Measurements from ENCODE around the gene TRAFD1.
A peak's percentile ranks its signal among the peaks of the same experiment; 100 is the strongest.

Gene TRAFD1

DNA sequence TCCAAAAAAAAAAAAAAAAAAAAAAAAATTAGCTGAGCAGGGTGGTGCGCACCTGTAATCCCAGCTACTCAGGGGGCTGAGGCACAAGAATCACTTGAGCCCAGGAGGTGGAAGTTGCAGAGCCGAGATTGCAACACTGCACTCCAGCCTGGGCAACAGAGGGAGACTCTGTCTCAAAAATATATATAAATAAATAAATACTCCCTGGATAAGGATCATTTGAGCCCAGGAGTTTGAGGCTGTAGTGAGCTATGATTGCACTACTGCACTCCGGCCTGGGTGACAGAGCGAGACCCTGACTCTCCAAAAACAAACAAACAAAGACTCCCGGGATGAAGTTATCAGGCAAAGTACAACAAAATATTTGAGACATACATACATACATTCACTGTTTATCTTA lies 13.4 kb upstream of the TRAFD1 start:
- no peak overlapping the region; the same call in 1 of the 2 replicates for H3K27ac ChIP-seq
- TF ChIP-seq, protein P1, sequence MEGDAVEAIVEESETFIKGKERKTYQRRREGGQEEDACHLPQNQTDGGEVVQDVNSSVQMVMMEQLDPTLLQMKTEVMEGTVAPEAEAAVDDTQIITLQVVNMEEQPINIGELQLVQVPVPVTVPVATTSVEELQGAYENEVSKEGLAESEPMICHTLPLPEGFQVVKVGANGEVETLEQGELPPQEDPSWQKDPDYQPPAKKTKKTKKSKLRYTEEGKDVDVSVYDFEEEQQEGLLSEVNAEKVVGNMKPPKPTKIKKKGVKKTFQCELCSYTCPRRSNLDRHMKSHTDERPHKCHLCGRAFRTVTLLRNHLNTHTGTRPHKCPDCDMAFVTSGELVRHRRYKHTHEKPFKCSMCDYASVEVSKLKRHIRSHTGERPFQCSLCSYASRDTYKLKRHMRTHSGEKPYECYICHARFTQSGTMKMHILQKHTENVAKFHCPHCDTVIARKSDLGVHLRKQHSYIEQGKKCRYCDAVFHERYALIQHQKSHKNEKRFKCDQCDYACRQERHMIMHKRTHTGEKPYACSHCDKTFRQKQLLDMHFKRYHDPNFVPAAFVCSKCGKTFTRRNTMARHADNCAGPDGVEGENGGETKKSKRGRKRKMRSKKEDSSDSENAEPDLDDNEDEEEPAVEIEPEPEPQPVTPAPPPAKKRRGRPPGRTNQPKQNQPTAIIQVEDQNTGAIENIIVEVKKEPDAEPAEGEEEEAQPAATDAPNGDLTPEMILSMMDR (IDR thresholded peaks at IDR 0.05), result no peak
- no peak for TF ChIP-seq ZFX (IDR thresholded peaks at IDR 0.05; ENCODE audit: borderline replicate concordance)

DNA sequence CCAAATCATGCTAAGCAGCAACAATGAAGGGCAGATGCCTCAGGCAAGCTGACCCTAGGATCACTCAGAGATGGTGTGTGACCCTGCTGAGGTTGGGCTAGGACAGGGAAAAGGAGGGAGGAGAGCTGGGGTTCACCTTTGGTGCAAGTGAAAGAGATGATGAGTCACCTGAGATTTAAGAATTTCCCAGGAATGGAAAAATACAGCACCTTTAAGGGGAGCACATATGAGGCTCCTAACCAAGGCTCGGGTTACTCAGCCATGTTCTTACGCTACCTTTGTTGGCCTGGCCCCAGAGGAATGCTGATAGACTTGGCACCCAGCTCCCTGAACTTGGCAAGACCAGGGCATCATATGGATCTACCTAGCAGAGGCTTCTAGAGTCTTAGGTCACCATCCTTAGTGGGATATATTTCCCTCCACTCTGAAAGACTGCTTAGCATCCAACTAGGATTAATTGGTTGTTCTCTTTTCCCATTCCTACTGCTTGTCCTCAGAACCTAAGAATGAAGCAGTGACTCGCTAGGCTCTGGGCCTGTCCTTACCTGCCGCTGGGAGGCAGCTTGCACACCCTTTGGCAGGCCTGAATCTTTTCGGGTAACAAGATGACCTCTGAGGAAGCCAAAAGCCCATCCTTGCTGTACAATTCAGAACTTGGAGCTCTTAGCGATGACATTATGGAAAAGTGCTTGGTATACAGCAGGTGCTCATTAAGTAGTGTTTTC lies 12.8 kb upstream of the TRAFD1 start:
- no peak overlapping the region; the same call in 1 of the 2 replicates for H3K27ac ChIP-seq
- no peak for TF ChIP-seq ZFX (IDR thresholded peaks at IDR 0.05; ENCODE audit: borderline replicate concordance)
- TF ChIP-seq, protein P1 (IDR thresholded peaks at IDR 0.05), result no peak

DNA sequence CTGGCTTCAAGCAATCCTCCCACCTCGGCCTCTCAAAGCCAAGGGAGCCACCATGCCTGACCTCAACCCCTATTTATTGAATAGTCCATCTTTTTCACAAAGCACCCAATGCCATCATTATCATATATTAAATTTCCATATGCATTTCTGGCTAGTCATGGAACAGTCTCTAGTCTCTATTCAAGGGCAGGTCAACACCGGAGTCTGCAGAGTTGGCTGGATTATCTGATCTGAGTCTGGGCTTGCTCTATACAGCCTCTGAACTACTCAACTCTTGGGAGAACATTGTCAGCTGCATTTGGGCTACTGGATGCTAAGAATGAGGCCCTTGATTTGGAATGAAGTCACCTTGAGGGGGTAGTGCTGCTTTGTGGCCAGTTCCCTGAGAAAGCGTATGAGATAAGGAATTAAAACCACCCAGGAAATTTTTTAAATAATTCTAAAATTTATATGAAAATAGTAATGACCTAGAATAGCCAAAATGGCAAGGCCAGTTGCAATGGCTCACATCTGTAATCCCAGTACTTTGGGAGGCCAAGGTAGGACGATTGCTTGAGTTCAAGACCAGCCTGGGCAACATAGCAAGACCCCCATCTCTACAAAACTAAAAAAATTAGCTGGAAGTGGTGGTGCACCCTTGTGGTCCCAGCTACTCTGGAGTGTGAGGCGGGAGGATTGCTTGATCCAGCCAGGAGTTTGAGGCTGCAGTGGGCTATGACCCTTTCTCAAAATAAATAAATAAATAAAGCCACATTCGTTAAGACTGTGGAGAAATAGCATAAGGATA lies 9.9 kb upstream of the TRAFD1 start:
- TF ChIP-seq ZFX (IDR thresholded peaks at IDR 0.05; ENCODE audit: borderline replicate concordance), result no peak
- peak overlapping the region; percentile 6; the same call in 1 of the 2 replicates for H3K27ac ChIP-seq

DNA sequence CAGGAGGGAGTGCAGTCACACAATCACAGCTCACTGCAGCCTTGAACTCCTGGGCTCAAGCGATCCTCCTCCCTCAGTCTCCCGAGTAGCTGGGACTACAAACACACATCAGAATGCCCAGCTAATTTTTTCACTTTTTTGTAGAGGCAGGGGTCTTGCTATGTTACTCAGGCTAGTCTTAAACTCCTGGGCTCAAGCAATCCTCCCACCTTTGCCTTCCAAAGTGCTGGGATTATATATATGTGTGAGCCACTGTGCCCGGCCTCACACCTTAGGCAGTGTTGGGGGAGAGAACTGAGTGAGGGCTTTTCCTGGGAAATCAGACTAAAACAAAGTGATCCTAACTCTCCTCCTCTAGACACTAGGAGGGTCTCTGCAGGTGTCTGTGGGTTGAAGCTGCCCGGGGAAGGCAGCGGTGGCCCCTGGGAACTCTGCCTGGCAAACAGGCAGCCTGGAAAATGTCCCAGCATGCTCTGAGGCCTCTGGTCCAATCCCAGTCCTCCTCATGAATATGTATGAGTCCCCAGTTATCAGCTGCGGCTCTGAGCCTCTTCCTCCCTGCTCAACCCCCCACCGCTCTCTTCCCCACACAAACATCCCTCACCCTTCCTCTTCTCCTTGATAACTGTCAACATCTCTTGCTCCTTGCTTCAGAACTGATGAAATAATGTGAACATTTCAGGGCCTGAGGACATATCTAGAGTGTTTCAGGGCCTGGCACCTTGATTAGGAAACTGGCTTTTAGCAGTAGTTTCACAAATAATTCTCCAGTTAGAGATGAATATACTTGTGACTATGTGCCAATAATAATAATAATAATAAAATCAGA lies 8.9 kb upstream of the TRAFD1 start:
- H3K27ac ChIP-seq, result peak overlapping the region; percentile 6; the same call in 1 of the 2 replicates

DNA sequence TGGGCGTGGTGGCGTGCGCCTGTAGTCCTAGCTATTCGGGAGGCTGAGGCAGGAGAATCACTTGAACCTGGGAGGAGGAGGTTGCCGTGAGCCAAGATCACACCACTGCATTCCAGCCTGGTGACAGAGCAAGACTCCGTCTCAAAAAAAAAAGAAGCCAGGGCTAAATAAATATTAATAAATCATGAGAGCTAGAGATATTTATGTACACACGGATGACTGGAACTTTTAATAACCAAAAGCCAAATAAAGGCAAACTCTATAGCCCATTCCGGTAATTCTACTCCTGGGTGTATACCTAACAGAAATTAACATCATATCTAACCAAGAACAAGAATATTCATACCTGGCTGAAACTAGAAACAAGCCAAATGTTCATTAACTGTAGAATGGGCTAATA lies 7.7 kb upstream of the TRAFD1 start:
- TF ChIP-seq, protein P1 (IDR thresholded peaks at IDR 0.05), result no peak
- TF ChIP-seq ZFX (IDR thresholded peaks at IDR 0.05; ENCODE audit: borderline replicate concordance), result no peak
- no peak overlapping the region for H3K27ac ChIP-seq

More for the DNA sequence above, 8.9 kb upstream of the TRAFD1 start:
- no peak for TF ChIP-seq ZFX (IDR thresholded peaks at IDR 0.05; ENCODE audit: borderline replicate concordance)
- TF ChIP-seq, protein P1 (IDR thresholded peaks at IDR 0.05), result no peak

DNA sequence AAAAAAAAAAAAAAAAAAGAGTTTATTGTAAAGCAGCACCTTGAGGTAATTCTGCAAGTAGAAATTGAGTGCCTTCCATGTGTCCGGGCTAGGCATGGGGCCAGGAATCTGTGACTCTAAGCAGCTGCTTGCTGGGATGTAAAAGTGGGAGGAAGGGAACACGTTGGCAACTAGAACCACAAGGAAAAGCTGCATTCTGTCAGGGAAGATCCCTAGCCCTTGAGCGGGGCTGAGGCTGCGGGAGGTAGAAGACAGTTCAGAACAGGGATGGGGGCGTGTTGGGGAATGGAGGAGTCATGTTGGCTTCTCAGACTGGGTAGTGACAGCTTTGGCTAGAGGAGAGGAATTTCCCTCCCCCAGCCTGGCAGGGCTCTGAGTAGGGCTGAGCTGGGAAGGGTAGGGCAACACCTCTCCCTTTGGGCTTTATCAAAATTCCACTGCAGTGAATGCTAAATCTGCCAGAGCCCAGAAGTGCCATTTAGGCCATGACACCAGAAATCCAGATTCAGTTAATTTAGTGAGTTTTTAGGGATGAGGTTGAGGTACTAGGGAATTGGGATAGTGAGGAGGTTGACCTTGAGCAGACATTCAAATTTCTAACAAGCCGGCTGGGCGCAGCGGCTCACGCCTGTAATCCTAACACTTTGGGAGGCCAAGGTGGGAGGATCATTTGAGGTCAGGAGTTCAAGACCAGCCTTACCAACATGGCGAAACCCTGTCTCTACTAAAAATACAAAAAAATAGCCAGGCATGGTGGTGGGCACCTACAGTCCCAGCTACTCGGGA lies 3.4 kb upstream of the TRAFD1 start:
- no peak overlapping the region for H3K27ac ChIP-seq
- no peak for TF ChIP-seq ZFX (IDR thresholded peaks at IDR 0.05; ENCODE audit: borderline replicate concordance)
- TF ChIP-seq, protein P1 (IDR thresholded peaks at IDR 0.05), result no peak
